ENCODE measurements around the gene GMDS.

DNA sequence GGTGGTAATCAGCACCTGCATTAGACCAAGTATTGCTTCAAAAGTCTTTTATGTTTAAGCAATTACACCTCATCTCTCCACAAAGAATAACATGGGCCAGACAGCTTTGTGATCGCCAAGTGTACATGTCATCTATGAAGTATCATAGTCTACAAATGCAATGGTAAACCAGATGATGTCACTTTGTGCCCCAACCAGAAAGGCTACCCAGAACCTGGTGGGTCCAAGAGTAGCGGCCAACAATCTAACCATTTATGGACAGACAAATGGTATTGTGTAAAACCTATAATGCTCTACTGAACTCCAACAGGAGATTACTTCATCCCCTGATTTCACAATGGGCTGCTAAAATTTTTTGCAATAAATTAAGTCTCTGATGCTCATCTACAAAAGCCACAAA, 295.9 kb downstream of the GMDS start:
- TF ChIP-seq EZH2phosphoT487 (IDR thresholded peaks at IDR 0.05; ENCODE audit: unreplicated experiment): no peak
- TF ChIP-seq, protein P1, sequence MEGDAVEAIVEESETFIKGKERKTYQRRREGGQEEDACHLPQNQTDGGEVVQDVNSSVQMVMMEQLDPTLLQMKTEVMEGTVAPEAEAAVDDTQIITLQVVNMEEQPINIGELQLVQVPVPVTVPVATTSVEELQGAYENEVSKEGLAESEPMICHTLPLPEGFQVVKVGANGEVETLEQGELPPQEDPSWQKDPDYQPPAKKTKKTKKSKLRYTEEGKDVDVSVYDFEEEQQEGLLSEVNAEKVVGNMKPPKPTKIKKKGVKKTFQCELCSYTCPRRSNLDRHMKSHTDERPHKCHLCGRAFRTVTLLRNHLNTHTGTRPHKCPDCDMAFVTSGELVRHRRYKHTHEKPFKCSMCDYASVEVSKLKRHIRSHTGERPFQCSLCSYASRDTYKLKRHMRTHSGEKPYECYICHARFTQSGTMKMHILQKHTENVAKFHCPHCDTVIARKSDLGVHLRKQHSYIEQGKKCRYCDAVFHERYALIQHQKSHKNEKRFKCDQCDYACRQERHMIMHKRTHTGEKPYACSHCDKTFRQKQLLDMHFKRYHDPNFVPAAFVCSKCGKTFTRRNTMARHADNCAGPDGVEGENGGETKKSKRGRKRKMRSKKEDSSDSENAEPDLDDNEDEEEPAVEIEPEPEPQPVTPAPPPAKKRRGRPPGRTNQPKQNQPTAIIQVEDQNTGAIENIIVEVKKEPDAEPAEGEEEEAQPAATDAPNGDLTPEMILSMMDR (conservative IDR thresholded peaks at IDR 0.05; ENCODE audit: low read depth in 2 of 2): no peak
- TF ChIP-seq, protein P2, sequence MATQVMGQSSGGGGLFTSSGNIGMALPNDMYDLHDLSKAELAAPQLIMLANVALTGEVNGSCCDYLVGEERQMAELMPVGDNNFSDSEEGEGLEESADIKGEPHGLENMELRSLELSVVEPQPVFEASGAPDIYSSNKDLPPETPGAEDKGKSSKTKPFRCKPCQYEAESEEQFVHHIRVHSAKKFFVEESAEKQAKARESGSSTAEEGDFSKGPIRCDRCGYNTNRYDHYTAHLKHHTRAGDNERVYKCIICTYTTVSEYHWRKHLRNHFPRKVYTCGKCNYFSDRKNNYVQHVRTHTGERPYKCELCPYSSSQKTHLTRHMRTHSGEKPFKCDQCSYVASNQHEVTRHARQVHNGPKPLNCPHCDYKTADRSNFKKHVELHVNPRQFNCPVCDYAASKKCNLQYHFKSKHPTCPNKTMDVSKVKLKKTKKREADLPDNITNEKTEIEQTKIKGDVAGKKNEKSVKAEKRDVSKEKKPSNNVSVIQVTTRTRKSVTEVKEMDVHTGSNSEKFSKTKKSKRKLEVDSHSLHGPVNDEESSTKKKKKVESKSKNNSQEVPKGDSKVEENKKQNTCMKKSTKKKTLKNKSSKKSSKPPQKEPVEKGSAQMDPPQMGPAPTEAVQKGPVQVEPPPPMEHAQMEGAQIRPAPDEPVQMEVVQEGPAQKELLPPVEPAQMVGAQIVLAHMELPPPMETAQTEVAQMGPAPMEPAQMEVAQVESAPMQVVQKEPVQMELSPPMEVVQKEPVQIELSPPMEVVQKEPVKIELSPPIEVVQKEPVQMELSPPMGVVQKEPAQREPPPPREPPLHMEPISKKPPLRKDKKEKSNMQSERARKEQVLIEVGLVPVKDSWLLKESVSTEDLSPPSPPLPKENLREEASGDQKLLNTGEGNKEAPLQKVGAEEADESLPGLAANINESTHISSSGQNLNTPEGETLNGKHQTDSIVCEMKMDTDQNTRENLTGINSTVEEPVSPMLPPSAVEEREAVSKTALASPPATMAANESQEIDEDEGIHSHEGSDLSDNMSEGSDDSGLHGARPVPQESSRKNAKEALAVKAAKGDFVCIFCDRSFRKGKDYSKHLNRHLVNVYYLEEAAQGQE (IDR thresholded peaks at IDR 0.05; ENCODE audit: unreplicated experiment): no peak
- TF ChIP-seq POLR2AphosphoS5 (IDR thresholded peaks at IDR 0.05; ENCODE audit: low read depth): no peak
- no peak for TF ChIP-seq EZH2 (IDR thresholded peaks at IDR 0.05; ENCODE audit: low read depth, unreplicated experiment)
